Measurements from ENCODE around the gene DGUOK. TPM values are rescaled to one million over a fixed set of nuclear protein-coding genes. Genes with fewer than 3 reads are reported as not detected.

DGUOK gene
- total RNA-seq, 1 donor from 2014 or later = 79.7 TPM

DNA sequence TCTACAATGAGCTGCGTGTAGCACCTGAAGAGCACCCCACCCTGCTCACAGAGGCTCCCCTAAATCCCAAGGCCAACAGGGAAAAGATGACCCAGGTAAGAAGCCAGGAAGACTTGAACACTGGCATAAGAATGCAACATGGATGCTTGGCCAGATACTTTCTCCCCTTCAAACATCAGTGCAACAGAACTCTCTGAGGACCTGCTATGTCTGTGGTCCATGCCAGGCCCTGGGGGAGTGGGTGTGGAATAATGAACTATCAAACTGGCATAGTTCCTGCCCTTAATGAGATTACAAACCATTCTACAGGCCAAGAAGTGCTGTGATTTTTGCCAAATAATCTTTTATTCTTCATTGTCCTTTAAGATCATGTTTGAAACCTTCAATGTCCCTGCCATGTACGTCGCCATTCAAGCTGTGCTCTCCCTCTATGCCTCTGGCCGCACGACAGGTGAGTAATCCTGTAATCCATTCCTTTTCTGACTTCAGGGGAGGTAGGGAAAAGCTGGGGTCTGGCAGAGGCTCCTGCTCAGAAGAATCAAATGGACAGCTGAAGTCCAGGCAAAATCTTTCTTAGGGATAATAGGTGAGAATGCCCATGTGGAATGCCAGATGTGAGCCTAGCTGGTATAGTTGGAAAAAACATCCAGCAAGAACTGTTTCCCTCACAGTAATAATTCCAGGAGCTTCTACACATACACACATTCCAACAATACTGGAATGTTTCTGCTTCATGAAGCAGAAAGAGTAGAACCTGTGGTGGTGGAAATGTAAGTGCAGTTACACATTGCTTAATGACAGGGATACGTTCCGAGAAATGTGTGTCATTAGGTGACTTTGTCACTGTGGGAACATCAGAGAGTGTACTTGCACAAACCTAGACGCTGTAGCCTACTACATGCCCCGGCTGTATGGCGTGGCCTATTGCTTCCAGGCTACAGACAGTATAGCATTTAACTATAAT, 17.7 kb upstream of the DGUOK start:
- Histone ChIP-seq H3K4me1 (no peaks in the 10 kb centered on the region), H3K27me3 (no peaks in the 10 kb centered on the region), H3K4me3 (no peak overlapping the region), H3K9me3 (no peaks in the 10 kb centered on the region), H3K36me3 (peaks cover 63 to 66% of the 10 kb centered on the region in 2 donors), H3K27ac (no peak overlapping the region)
- no peak for DNase-seq (ENCODE audit: low spot score in 2 of 2)
- intact Hi-C loops (cut with DNase I) = no loop called here
- TF ChIP-seq, protein P1, sequence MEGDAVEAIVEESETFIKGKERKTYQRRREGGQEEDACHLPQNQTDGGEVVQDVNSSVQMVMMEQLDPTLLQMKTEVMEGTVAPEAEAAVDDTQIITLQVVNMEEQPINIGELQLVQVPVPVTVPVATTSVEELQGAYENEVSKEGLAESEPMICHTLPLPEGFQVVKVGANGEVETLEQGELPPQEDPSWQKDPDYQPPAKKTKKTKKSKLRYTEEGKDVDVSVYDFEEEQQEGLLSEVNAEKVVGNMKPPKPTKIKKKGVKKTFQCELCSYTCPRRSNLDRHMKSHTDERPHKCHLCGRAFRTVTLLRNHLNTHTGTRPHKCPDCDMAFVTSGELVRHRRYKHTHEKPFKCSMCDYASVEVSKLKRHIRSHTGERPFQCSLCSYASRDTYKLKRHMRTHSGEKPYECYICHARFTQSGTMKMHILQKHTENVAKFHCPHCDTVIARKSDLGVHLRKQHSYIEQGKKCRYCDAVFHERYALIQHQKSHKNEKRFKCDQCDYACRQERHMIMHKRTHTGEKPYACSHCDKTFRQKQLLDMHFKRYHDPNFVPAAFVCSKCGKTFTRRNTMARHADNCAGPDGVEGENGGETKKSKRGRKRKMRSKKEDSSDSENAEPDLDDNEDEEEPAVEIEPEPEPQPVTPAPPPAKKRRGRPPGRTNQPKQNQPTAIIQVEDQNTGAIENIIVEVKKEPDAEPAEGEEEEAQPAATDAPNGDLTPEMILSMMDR (IDR thresholded peaks at IDR 0.05) = no peak

DNA sequence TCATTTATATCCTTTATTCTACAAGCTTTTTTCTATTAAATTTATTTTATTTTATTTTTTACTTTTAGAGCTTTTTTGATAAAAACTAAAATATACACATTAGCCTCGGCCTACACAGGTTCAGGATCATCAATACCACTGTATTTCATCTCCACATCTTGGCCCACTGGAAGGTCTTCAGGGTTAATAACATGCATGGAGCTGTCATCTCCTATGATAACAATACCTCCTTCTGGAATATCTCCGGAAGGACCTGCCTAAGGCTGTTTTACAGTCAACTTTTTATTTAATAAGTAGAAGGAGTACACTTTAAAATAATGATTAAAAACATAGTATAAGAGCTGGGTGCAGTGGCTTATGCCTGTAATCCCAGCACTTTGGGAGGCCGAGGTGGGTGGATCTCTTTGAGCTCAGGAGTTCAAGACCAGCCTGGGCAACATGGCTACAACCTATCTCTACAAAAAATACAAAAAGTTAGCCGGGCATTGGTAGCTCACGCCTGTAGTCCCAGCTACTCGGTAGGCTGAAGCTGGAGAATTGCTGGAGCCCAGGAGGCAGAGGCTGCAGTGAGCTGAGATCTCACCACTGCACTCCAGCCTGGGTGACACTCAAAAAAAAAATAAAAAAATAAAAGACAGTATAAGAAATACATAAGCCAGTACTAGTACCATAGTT, 15.7 kb upstream of the DGUOK start:
- no peak for DNase-seq (ENCODE audit: low spot score in 2 of 2)
- Histone ChIP-seq H3K27me3 (no peaks in the 10 kb centered on the region), H3K36me3 (peaks cover 83 to 85% of the 10 kb centered on the region in 2 donors), H3K4me1 (no peaks in the 10 kb centered on the region), H3K27ac (no peak overlapping the region), H3K4me3 (no peak overlapping the region), H3K9me3 (no peaks in the 10 kb centered on the region)
- intact Hi-C loops (cut with DNase I) = no loop called here
- TF ChIP-seq, protein P1 (IDR thresholded peaks at IDR 0.05) = no peak

DNA sequence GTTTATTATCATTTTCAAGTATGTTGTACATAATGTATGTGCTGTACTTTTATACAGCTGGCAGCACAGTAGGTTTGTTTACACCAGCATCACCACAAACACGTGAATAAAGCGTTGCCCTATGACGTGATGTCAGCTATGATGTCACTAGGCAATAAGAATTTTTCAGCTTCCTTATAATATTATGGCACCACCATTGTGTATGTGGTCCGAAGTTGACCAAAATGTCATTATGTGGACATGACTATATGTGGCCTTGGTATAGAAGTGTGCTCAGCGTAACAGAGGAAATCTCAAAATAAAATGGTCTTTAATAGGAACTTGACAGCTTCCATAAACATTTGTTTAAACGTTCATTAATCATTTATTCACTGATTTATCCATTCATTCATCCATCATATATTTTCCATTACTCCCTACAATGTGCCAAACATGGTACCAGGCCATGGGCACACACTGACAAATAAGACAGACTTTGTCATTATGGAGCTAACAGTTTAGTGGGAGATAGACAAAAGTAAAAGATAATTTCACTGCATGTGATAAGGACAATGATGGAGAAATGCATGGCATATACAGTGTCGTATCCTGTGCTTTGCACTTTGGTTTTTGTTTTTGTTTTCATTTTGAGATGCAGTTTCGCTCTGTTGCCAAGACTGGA, 15.0 kb upstream of the DGUOK start:
- TF ChIP-seq, protein P1 (IDR thresholded peaks at IDR 0.05) = no peak
- H3K4me3 ChIP-seq = no peak overlapping the region
- H3K27ac ChIP-seq = no peak overlapping the region
- H3K4me1 ChIP-seq = no peaks in the 10 kb centered on the region
- DNase-seq (ENCODE audit: low spot score in 2 of 2) = no peak
- peaks cover 83 to 90% of the 10 kb centered on the region in 2 donors for H3K36me3 ChIP-seq
- intact Hi-C loops (cut with DNase I) = no loop called here
- H3K9me3 ChIP-seq = no peaks in the 10 kb centered on the region
- no peaks in the 10 kb centered on the region for H3K27me3 ChIP-seq

DNA sequence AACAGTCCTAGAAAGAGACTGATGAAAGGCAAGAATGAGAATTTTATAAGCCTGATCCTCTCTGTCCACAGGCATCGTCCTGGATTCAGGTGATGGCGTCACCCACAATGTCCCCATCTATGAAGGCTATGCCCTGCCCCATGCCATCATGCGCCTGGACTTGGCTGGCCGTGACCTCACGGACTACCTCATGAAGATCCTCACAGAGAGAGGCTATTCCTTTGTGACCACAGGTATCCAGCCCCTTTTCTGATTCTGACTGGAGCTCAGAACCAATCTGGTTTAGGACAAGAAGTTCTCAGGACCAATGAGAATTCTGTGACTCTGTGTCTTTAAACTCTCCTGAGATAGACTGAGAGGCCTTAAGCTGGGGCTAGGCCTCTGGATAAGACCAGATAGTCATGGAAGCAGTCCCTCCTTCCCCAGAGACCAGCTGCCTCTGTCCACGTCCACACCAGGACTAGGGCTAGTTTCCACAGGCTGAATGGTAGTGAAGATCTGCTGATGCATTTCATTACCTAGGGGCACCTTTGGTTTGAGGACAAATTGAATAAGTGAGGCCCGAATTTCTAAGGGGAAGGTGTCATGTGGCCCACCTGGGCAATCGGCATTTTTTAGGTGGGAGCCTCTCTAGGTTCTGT, 13.1 kb upstream of the DGUOK start:
- intact Hi-C loops (cut with DNase I) = no loop called here
- Histone ChIP-seq H3K9me3 (no peaks in the 10 kb centered on the region), H3K4me3 (no peak overlapping the region), H3K4me1 (no peaks in the 10 kb centered on the region), H3K27me3 (no peaks in the 10 kb centered on the region), H3K36me3 (peaks cover 78 to 90% of the 10 kb centered on the region in 2 donors), H3K27ac (no peak overlapping the region)
- TF ChIP-seq, protein P1 (IDR thresholded peaks at IDR 0.05) = no peak
- DNase-seq (ENCODE audit: low spot score in 2 of 2) = no peak

DNA sequence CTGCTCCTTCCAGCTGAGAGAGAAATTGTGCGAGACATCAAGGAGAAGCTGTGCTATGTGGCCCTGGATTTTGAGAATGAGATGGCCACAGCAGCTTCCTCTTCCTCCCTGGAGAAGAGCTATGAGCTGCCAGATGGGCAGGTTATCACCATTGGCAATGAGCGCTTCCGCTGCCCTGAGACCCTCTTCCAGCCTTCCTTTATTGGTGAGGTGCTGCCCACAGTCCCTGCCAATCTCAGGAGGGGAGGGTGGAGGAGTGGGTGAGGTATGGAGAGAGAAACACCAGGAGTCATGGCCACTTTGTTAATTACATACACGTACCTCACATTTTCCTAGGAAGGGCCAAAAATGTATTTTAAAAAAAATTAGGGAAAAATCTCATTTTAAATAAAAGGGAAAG, 12.0 kb upstream of the DGUOK start:
- no peaks in the 10 kb centered on the region for H3K27me3 ChIP-seq
- no peaks in the 10 kb centered on the region for H3K4me1 ChIP-seq
- H3K4me3 ChIP-seq = no peak overlapping the region
- H3K27ac ChIP-seq = no peak overlapping the region
- H3K36me3 ChIP-seq = peaks cover 74 to 89% of the 10 kb centered on the region in 2 donors
- intact Hi-C loops (cut with DNase I) = no loop called here
- TF ChIP-seq, protein P1 (IDR thresholded peaks at IDR 0.05) = no peak
- no peak for DNase-seq (ENCODE audit: low spot score in 2 of 2)
- H3K9me3 ChIP-seq = no peaks in the 10 kb centered on the region
